Liver (tissue), 2 donors: Measurements from ENCODE around the gene TAF11L4.

Experiments
- YY1 ChIP-seq: IDR thresholded peaks from 2 replicates; pipeline ENCODE4 v1.6.1; 2016; ENCODE audit warnings: antibody characterized with exemption, mild to moderate bottlenecking
- TF ChIP-seq, protein P1 (sequence below): fragments of 150-350 bp; IDR thresholded peaks from 2 replicates; pipeline ENCODE4 v1.5.1; 2017; ENCODE audit warnings: improper control_type of control experiment, low read depth, low read length; ENCODE audit not compliant: missing input control
- donor health status: healthy.

- TF ChIP-seq, protein P1, sequence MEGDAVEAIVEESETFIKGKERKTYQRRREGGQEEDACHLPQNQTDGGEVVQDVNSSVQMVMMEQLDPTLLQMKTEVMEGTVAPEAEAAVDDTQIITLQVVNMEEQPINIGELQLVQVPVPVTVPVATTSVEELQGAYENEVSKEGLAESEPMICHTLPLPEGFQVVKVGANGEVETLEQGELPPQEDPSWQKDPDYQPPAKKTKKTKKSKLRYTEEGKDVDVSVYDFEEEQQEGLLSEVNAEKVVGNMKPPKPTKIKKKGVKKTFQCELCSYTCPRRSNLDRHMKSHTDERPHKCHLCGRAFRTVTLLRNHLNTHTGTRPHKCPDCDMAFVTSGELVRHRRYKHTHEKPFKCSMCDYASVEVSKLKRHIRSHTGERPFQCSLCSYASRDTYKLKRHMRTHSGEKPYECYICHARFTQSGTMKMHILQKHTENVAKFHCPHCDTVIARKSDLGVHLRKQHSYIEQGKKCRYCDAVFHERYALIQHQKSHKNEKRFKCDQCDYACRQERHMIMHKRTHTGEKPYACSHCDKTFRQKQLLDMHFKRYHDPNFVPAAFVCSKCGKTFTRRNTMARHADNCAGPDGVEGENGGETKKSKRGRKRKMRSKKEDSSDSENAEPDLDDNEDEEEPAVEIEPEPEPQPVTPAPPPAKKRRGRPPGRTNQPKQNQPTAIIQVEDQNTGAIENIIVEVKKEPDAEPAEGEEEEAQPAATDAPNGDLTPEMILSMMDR, result no peak
- no peak for TF ChIP-seq YY1
These were observed 34.5 kb upstream of the TAF11L4 start for GRCh38 chr5:17487174-17487512.
